PC-9 (cell line): ENCODE measurements around the gene CDH1. TPM values are rescaled to one million over a fixed set of nuclear protein-coding genes. Genes with fewer than 3 reads are reported as not detected.

ENCODE experiments used
- BruUV-seq: library from RNA; stranded (reverse); fragments of 400-500 nt; replicated peaks from 2 replicates; lab custom pipeline; 2021; lab: Mats Ljungman, UMichigan
- CTCF ChIA-PET: fragments of 300-600 bp; sonication (Branson Sonifier 250); formaldehyde crosslinking; loops from one replicate; lab custom pipeline; 2022; ENCODE audit warnings: antibody characterized with exemption; lab: Charles Lee
- POLR2A ChIA-PET: fragments of 300-600 bp; sonication (Branson Sonifier 250); formaldehyde crosslinking; loops from one replicate; lab custom pipeline; 2022; ENCODE audit warnings: antibody characterized with exemption; ENCODE audit not compliant: unreplicated experiment; lab: Charles Lee
- DNase-seq, 2 experiments: peaks; one replicate each; pipeline versions ENCODE4 v3.0.0 to v3.0.0-alpha.2; 2015 to 2022; ENCODE audit warnings: mixed read lengths in 1 of 2
- H2AFZ ChIP-seq: fragments of 200-600 bp; sonication (generic); 2 replicates; pipeline ENCODE4 v1.8.1; 2017; ENCODE audit warnings: antibody characterized with exemption
- H3F3A ChIP-seq: fragments of 200-600 bp; sonication (generic); 2 replicates; pipeline ENCODE4 v1.8.1; 2017; ENCODE audit warnings: antibody characterized with exemption, mild to moderate bottlenecking, low read depth; ENCODE audit not compliant: insufficient read depth
- H3K27ac ChIP-seq: fragments of 200-600 bp; sonication (generic); 2 replicates; pipeline ENCODE4 v1.6.1; 2016; ENCODE audit warnings: mixed run types
- H3K27me3 ChIP-seq: fragments of 200-600 bp; sonication (generic); 2 replicates; pipeline ENCODE4 v1.6.1; 2016; ENCODE audit warnings: low read depth, mixed run types; ENCODE audit not compliant: insufficient read depth
- H3K36me3 ChIP-seq: fragments of 200-600 bp; sonication (generic); 2 replicates; pipeline ENCODE4 v1.6.1; 2016; ENCODE audit warnings: low read depth, mixed run types
- H3K4me1 ChIP-seq: fragments of 200-600 bp; sonication (generic); replicated peaks from 2 replicates; pipeline ENCODE4 v1.6.1; 2016; ENCODE audit warnings: mixed run types; ENCODE audit not compliant: insufficient read depth
- H3K4me2 ChIP-seq: fragments of 200-600 bp; sonication (generic); 2 replicates; pipeline ENCODE4 v1.6.1; 2017; ENCODE audit warnings: mixed run types
- H3K4me3 ChIP-seq: fragments of 200-600 bp; sonication (generic); 2 replicates; pipeline ENCODE4 v1.6.1; 2016; ENCODE audit warnings: mixed run types
- H3K79me2 ChIP-seq: fragments of 200-600 bp; sonication (generic); 2 replicates; pipeline ENCODE4 v1.6.1; 2017; ENCODE audit warnings: low read depth, mixed run types
- H3K9me2 ChIP-seq: fragments of 200-600 bp; sonication (generic); 2 replicates; pipeline ENCODE4 v1.8.1; 2017; ENCODE audit warnings: mild to moderate bottlenecking; ENCODE audit not compliant: insufficient read depth
- H3K9me3 ChIP-seq: fragments of 200-600 bp; sonication (generic); 2 replicates; pipeline ENCODE4 v1.8.1; 2016; ENCODE audit warnings: low read depth; ENCODE audit not compliant: insufficient read depth
- H4K20me1 ChIP-seq: fragments of 200-600 bp; sonication (generic); 2 replicates; pipeline ENCODE4 v1.8.1; 2017; ENCODE audit not compliant: insufficient read depth
- EZH2 ChIP-seq: fragments of 200-600 bp; sonication (generic); IDR thresholded peaks from 2 replicates; pipeline ENCODE4 v1.8.0; 2017; ENCODE audit warnings: antibody characterized with exemption, low read depth
- intact Hi-C: fragments of 100-400 bp; cut with micrococcal nuclease; formaldehyde crosslinking; loops from one replicate; pipeline ENCODE4 v1.10.0; 2022; ENCODE audit not compliant: unreplicated experiment
- total RNA-seq: library from RNA; stranded (reverse); gene quantifications from 2 replicates; pipeline ENCODE4 v1.2.3, GENCODE V29; 2021
- TF ChIP-seq, protein P1 (sequence below): fragments of 200-600 bp; sonication (generic); conservative IDR thresholded peaks from 2 replicates; pipeline ENCODE4 v1.6.1; 2017; ENCODE audit warnings: mixed run types, antibody characterized with exemption, mild to moderate bottlenecking, moderate library complexity

CDH1 gene
- total RNA-seq, 1 experiment from 2014 or later = 120 TPM

DNA sequence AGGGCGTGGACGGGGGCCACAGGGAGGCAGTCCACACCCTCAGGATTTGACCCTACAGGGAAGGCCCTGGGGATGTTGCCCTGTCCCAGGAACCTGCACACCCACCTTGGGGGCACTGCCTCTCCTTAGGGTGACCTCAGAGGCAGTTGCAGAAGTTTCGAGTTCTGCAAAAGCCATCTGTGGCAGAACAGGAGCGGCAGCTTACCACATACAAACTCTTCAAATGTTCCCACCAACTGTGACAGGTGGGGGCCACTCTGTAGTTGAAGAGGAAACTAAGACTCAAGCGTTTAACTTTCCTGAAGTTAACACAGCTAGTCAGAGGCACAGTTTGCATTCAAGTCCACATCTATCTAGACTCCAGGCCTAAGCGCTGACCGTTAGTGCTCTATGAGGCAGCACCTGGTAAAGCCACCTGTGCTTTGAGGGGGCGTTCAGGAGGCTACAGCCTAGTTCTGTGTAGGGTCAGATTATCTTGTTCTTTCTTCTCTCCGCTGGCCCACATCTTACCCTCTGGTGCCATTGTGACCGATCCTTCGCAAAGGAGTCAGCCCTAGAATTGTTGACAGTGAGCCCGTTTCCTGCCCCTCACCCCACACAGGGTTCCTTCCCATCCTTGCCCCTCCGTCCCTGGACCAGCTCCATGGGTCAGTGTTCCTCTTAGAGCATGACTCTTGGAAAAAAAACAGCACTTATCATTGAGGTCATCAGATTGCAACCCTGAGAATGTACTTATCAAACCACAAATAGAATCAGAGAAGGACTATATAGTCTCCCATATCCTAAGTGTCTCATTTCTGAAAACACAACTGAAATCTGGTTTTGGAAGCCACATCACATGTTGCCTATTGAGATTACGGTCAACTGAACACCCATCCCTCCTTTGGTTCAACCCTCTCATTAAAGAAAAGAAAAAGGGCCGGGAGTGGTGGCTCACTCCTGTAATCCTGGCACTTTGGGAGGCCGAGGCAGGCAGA is 45.4 kb downstream of the CDH1 start:
- POLR2A ChIA-PET = no interaction called here
- Histone ChIP-seq H3F3A (peaks cover 43% of the 10 kb centered on the region; the same call in 1 of the 2 replicates), H3K79me2 (peaks cover 40% of the 10 kb centered on the region), H3K4me3 (no peak overlapping the region), H3K27me3 (no peaks in the 10 kb centered on the region), H4K20me1 (peaks cover 11% of the 10 kb centered on the region; the same call in 1 of the 2 replicates), H2AFZ (no peak overlapping the region), H3K9me2 (no peaks in the 10 kb centered on the region), H3K4me2 (no peak overlapping the region), H3K27ac (no peak overlapping the region), H3K9me3 (no peaks in the 10 kb centered on the region), H3K36me3 (0 out of 2 replicates have a peak, but pooled peaks cover 3% of the 10 kb centered on the region), H3K4me1 (peaks cover 25% of the 10 kb centered on the region)
- no peak for DNase-seq
- intact Hi-C loops = no loop called here
- CTCF ChIA-PET = interaction anchor here (0.6 kb wide), 1 partner anchor 185 kb away, joined by 11 read pairs; no protein-coding TSS in a partner anchor
- TF ChIP-seq, protein P1, sequence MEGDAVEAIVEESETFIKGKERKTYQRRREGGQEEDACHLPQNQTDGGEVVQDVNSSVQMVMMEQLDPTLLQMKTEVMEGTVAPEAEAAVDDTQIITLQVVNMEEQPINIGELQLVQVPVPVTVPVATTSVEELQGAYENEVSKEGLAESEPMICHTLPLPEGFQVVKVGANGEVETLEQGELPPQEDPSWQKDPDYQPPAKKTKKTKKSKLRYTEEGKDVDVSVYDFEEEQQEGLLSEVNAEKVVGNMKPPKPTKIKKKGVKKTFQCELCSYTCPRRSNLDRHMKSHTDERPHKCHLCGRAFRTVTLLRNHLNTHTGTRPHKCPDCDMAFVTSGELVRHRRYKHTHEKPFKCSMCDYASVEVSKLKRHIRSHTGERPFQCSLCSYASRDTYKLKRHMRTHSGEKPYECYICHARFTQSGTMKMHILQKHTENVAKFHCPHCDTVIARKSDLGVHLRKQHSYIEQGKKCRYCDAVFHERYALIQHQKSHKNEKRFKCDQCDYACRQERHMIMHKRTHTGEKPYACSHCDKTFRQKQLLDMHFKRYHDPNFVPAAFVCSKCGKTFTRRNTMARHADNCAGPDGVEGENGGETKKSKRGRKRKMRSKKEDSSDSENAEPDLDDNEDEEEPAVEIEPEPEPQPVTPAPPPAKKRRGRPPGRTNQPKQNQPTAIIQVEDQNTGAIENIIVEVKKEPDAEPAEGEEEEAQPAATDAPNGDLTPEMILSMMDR = no peak
- no peak for TF ChIP-seq EZH2
- BruUV-seq = no TSS peak

DNA sequence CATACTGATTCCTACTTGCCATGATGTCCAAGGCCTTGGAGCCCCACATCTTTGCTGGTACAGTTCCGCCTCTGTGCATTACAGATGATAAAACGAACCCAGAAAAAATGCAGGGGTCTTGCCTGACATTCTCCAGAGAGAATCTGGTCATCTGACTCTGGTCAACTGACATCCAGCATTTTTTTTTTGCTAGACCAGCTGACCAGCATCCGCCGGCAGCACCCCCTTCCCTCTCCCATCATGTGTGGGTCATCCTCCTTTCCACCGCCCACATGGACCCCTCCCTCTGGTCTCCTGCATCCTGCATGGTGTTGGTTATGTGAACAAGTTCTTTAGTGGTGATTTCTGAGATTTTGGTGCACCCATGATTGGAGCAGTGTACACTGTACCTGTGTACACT is 47.1 kb downstream of the CDH1 start:
- H3K4me1 ChIP-seq = peaks cover 18% of the 10 kb centered on the region
- H3K36me3 ChIP-seq = 0 out of 2 replicates have a peak, but pooled peaks cover 8% of the 10 kb centered on the region
- no peaks in the 10 kb centered on the region for H3K9me2 ChIP-seq
- H3K27ac ChIP-seq = no peak overlapping the region
- no TSS peak for BruUV-seq
- H4K20me1 ChIP-seq = peaks cover 11% of the 10 kb centered on the region; the same call in 1 of the 2 replicates
- no peak overlapping the region for H2AFZ ChIP-seq
- no peak for TF ChIP-seq EZH2
- TF ChIP-seq, protein P1 = no peak
- no peaks in the 10 kb centered on the region for H3K27me3 ChIP-seq
- ChIA-PET POLR2A (interaction anchor here (0.6 kb wide), 1 partner anchor 18 kb away, joined by 3 read pairs; no protein-coding TSS in a partner anchor), CTCF (interaction anchor here (0.5 kb wide), 1 partner anchor 179 kb away, joined by 6 read pairs; no protein-coding TSS in a partner anchor)
- no peaks in the 10 kb centered on the region for H3K9me3 ChIP-seq
- no peak overlapping the region for H3K4me3 ChIP-seq
- peaks cover 51% of the 10 kb centered on the region for H3K79me2 ChIP-seq
- no peak for DNase-seq
- peaks cover 43% of the 10 kb centered on the region for H3F3A ChIP-seq
- H3K4me2 ChIP-seq = no peak overlapping the region
- intact Hi-C loops = no loop called here

- POLR2A ChIA-PET = interaction anchor here (0.6 kb wide), 1 partner anchor 17 kb away, joined by 3 read pairs; no protein-coding TSS in a partner anchor
- DNase-seq = no peak
- Histone ChIP-seq H3K4me3 (no peak overlapping the region), H3K36me3 (0 out of 2 replicates have a peak, but pooled peaks cover 8% of the 10 kb centered on the region), H3K79me2 (peaks cover 46% of the 10 kb centered on the region), H3F3A (peaks cover 43% of the 10 kb centered on the region), H3K4me1 (peaks cover 18% of the 10 kb centered on the region), H3K27ac (no peak overlapping the region), H3K9me3 (no peaks in the 10 kb centered on the region), H2AFZ (no peak overlapping the region), H3K4me2 (no peak overlapping the region), H3K27me3 (no peaks in the 10 kb centered on the region), H3K9me2 (no peaks in the 10 kb centered on the region), H4K20me1 (peaks cover 12% of the 10 kb centered on the region; the same call in 1 of the 2 replicates)
- TF ChIP-seq EZH2 = no peak
- TF ChIP-seq, protein P1 = no peak
- intact Hi-C loops = no loop called here
- CTCF ChIA-PET = no interaction called here
- BruUV-seq = no TSS peak
Measured at GRCh38 chr16:68784721-68785120, 47.6 kb downstream of the CDH1 start.
